ENCODE results near the gene DPCD. TPM values are rescaled to one million over a fixed set of nuclear protein-coding genes. Genes with fewer than 3 reads are reported as not detected.

Gene DPCD
- total RNA-seq: 1 to 10 TPM; 5.1 to 5.9 TPM
- polyA plus RNA-seq: 1 to 10 TPM; 5.3 to 6.9 TPM

DNA sequence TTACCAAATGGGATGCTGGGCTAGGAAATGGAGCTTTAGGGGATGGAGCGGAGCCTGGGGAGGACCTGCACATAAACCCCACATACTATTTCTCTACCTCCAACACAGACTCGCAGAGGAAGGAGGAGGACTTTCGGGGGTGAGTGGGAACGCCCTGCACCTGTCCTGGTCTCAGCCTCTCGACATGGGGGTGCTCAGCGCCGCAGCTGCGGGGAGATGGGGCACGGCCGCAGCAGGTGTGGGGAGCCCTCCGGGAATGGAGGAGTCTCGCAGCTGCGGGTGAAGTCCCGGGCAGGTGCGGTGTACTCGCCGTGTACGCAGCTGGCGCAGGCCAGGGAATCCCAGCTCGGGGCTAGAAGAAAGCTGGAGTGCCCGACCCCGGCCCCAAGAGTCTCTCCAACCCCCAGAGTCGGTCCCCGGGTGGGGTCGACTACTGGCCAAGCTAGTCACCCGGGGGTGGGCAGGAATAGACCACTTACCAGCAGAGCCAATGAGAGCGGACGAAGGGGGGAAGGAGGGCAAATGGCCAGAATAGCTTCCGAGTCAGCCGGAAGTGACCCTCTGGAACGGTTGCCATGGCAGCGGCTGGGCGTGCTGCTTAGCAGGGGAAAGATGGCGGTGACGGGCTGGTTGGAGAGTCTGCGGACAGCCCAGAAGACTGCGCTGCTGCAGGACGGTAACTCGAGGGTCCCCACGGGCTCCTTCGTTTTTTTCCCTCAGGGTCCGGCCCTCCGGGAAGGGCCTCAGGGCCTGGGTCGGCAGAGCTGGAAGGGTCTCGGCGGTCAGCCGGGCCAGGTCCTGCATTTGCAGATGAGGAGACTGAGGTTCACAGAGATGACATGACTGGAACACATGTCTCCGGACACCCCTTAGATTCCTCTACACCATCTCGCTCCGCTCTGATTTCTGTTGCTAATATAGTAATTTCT lies at the start of gene DPCD, which contains the start of gene POLL:
DPCD (plus strand) TSS at position 597 of the 929 bp plus-strand sequence; CDS start at position 613, 16 bp downstream.
POLL (minus strand) TSS at position 533 of the 929 bp plus-strand sequence. CDS start 897 bp downstream, outside the sequence.
- Histone ChIP-seq H3K36me3 (ENCODE audit: control insufficient read depth in 4 of 4, insufficient read depth in 3 of 4, low read depth in 1 of 4, low read length in 3 of 4) (peaks cover 2 to 16% (median 4%) of the 10 kb centered on the region in 4 donors), H3K4me3 (ENCODE audit: low read depth in 1 of 3, low read length in 3 of 3) (peak within 1 kb of the TSS; percentile 76 to 99 (median 96)), H3K27me3 (ENCODE audit: control insufficient read depth in 4 of 4, insufficient read depth in 4 of 4, low read length in 3 of 4) (no peaks in the 10 kb centered on the region), H3K27ac (ENCODE audit: low read depth in 1 of 2, low read length in 2 of 2) (peak within 1 kb of the TSS; percentile 42 to 66), H3K9ac (ENCODE audit: low read depth in 1 of 2, low read length in 2 of 2) (peak within 1 kb of the TSS; percentile 87 to 88), H3K9me3 (ENCODE audit: control insufficient read depth in 4 of 4, low read length in 3 of 4) (no peaks in the 10 kb centered on the region), H3K4me1 (ENCODE audit: control insufficient read depth in 4 of 4, insufficient read depth in 4 of 4, low read length in 3 of 4) (peaks cover 2 to 22% (median 13%) of the 10 kb centered on the region in 4 donors)
- under 1% methylated on average over 50 of the region's 50 CpGs for WGBS
- DNase-seq (ENCODE audit: low spot score): peak; percentile 97
- no peak for TF ChIP-seq ATF3 (IDR thresholded peaks at IDR 0.05)
- TF ChIP-seq RXRA (IDR thresholded peaks at IDR 0.05): no peak
- no peak for TF ChIP-seq EGR1 (IDR thresholded peaks at IDR 0.05; ENCODE audit: low read depth in 2 of 2)
- no peak for TF ChIP-seq FOXA1 (IDR thresholded peaks at IDR 0.05)
- TF ChIP-seq, protein P1, sequence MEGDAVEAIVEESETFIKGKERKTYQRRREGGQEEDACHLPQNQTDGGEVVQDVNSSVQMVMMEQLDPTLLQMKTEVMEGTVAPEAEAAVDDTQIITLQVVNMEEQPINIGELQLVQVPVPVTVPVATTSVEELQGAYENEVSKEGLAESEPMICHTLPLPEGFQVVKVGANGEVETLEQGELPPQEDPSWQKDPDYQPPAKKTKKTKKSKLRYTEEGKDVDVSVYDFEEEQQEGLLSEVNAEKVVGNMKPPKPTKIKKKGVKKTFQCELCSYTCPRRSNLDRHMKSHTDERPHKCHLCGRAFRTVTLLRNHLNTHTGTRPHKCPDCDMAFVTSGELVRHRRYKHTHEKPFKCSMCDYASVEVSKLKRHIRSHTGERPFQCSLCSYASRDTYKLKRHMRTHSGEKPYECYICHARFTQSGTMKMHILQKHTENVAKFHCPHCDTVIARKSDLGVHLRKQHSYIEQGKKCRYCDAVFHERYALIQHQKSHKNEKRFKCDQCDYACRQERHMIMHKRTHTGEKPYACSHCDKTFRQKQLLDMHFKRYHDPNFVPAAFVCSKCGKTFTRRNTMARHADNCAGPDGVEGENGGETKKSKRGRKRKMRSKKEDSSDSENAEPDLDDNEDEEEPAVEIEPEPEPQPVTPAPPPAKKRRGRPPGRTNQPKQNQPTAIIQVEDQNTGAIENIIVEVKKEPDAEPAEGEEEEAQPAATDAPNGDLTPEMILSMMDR (IDR thresholded peaks at IDR 0.05; ENCODE audit: low read depth, low read length, missing input control): no peak
- TF ChIP-seq TAF1 (conservative IDR thresholded peaks at IDR 0.05): no peak
- TF ChIP-seq HNF4G (IDR thresholded peaks at IDR 0.05): no peak
- TF ChIP-seq YY1 (IDR thresholded peaks at IDR 0.05): peak; percentile 97
- TF ChIP-seq, protein P2, sequence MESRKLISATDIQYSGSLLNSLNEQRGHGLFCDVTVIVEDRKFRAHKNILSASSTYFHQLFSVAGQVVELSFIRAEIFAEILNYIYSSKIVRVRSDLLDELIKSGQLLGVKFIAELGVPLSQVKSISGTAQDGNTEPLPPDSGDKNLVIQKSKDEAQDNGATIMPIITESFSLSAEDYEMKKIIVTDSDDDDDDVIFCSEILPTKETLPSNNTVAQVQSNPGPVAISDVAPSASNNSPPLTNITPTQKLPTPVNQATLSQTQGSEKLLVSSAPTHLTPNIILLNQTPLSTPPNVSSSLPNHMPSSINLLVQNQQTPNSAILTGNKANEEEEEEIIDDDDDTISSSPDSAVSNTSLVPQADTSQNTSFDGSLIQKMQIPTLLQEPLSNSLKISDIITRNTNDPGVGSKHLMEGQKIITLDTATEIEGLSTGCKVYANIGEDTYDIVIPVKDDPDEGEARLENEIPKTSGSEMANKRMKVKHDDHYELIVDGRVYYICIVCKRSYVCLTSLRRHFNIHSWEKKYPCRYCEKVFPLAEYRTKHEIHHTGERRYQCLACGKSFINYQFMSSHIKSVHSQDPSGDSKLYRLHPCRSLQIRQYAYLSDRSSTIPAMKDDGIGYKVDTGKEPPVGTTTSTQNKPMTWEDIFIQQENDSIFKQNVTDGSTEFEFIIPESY (IDR thresholded peaks at IDR 0.05): no peak
- TF ChIP-seq, protein P3, sequence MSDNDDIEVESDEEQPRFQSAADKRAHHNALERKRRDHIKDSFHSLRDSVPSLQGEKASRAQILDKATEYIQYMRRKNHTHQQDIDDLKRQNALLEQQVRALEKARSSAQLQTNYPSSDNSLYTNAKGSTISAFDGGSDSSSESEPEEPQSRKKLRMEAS (IDR thresholded peaks at IDR 0.05): no peak
- no peak for TF ChIP-seq SP1 (IDR thresholded peaks at IDR 0.05)
- TF ChIP-seq RAD21 (IDR thresholded peaks at IDR 0.05): no peak
- TF ChIP-seq FOXA2 (IDR thresholded peaks at IDR 0.05): no peak
- TF ChIP-seq JUND (IDR thresholded peaks at IDR 0.05): no peak
- no peak for TF ChIP-seq NR2F2 (IDR thresholded peaks at IDR 0.05)
- TF ChIP-seq, protein P4, sequence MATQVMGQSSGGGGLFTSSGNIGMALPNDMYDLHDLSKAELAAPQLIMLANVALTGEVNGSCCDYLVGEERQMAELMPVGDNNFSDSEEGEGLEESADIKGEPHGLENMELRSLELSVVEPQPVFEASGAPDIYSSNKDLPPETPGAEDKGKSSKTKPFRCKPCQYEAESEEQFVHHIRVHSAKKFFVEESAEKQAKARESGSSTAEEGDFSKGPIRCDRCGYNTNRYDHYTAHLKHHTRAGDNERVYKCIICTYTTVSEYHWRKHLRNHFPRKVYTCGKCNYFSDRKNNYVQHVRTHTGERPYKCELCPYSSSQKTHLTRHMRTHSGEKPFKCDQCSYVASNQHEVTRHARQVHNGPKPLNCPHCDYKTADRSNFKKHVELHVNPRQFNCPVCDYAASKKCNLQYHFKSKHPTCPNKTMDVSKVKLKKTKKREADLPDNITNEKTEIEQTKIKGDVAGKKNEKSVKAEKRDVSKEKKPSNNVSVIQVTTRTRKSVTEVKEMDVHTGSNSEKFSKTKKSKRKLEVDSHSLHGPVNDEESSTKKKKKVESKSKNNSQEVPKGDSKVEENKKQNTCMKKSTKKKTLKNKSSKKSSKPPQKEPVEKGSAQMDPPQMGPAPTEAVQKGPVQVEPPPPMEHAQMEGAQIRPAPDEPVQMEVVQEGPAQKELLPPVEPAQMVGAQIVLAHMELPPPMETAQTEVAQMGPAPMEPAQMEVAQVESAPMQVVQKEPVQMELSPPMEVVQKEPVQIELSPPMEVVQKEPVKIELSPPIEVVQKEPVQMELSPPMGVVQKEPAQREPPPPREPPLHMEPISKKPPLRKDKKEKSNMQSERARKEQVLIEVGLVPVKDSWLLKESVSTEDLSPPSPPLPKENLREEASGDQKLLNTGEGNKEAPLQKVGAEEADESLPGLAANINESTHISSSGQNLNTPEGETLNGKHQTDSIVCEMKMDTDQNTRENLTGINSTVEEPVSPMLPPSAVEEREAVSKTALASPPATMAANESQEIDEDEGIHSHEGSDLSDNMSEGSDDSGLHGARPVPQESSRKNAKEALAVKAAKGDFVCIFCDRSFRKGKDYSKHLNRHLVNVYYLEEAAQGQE (IDR thresholded peaks at IDR 0.05): no peak
- peak; percentile 10 to 26 for TF ChIP-seq HNF4A (conservative IDR thresholded peaks at IDR 0.05)
- peak; percentile 82 to 96 for TF ChIP-seq GABPA (IDR thresholded peaks at IDR 0.05 in 1 of 2, conservative IDR thresholded peaks at IDR 0.05 in 1 of 2)

Data from liver (tissue), 9 donors.